CD14-positive monocyte (primary cell): Measurements from ENCODE around the gene DNMBP. TPM values are rescaled to one million over a fixed set of nuclear protein-coding genes. Genes with fewer than 3 reads are reported as not detected.
A peak's percentile ranks its signal among the peaks of the same experiment; 100 is the strongest.

Experiments
- DNase-seq, 3 donors: peaks; one replicate each; pipeline ENCODE4 v3.0.0-alpha.2; 2011 to 2022
- H2AFZ ChIP-seq: 2 replicates; pipeline ENCODE4 v1.6.0; 2012; ENCODE audit warnings: mild to moderate bottlenecking, low read depth, low read length, inconsistent platforms; ENCODE audit not compliant: insufficient read depth, poor library complexity, severe bottlenecking
- H3K27ac ChIP-seq, 2 donors: 1 replicate in 1 of 2; 2 replicates in 1 of 2; pipeline ENCODE4 v1.5.1; 2012 to 2013; ENCODE audit warnings: low read length in 2 of 2, control low read depth in 1 of 2, inconsistent platforms in 1 of 2, low read depth in 1 of 2, mild to moderate bottlenecking in 1 of 2
- H3K27me3 ChIP-seq, 2 donors: one replicate each; pipeline versions ENCODE4 v1.6.0 to v1.6.1; 2011 to 2013; ENCODE audit warnings: low read length in 2 of 2; ENCODE audit not compliant: control insufficient read depth in 2 of 2, insufficient read depth in 2 of 2
- H3K36me3 ChIP-seq, 2 donors: replicated peaks in 1 of 2; 1 replicate in 1 of 2; 2 replicates in 1 of 2; pipeline versions ENCODE4 v1.5.1 to v1.6.1; 2012 to 2013; ENCODE audit warnings: low read length in 2 of 2, control low read depth in 1 of 2, inconsistent platforms in 1 of 2, mild to moderate bottlenecking in 1 of 2; ENCODE audit not compliant: insufficient read depth in 2 of 2, control insufficient read depth in 1 of 2
- H3K4me1 ChIP-seq, 2 donors: 1 replicate in 1 of 2; 2 replicates in 1 of 2; pipeline versions ENCODE4 v1.5.1 to v1.6.1; 2012 to 2013; ENCODE audit warnings: low read length in 2 of 2, control low read depth in 1 of 2, inconsistent platforms in 1 of 2, mild to moderate bottlenecking in 1 of 2, moderate library complexity in 1 of 2; ENCODE audit not compliant: insufficient read depth in 2 of 2, control insufficient read depth in 1 of 2
- H3K4me2 ChIP-seq: replicated peaks from 2 replicates; pipeline ENCODE3; 2012; ENCODE audit warnings: low read length, moderate library complexity, mild to moderate bottlenecking; ENCODE audit not compliant: poor library complexity, severe bottlenecking; ENCODE audit errors: extremely low read depth
- H3K4me3 ChIP-seq, 3 experiments: fragments of 200-600 bp in 1 of 3; sonication (generic) in 1 of 3; replicated peaks in 1 of 3; 1 replicate in 2 of 3; 2 replicates in 1 of 3; pipeline ENCODE4 v1.5.1; 2011 to 2013; ENCODE audit warnings: low read length in 3 of 3, mild to moderate bottlenecking in 3 of 3, control low read depth in 2 of 3, low read depth in 2 of 3, inconsistent platforms in 1 of 3, moderate library complexity in 1 of 3
- H3K79me2 ChIP-seq: 2 replicates; pipeline ENCODE4 v1.6.0; 2012; ENCODE audit warnings: mild to moderate bottlenecking, control low read depth, inconsistent platforms, low read length, moderate library complexity; ENCODE audit not compliant: insufficient read depth
- H3K9ac ChIP-seq: 2 replicates; pipeline ENCODE4 v1.6.0; 2017; ENCODE audit warnings: low read length, mild to moderate bottlenecking; ENCODE audit not compliant: insufficient read depth, poor library complexity, severe bottlenecking
- H3K9me3 ChIP-seq, 2 donors: replicated peaks in 1 of 2; 1 replicate in 1 of 2; 2 replicates in 1 of 2; pipeline versions ENCODE4 v1.5.1 to v1.6.1; 2012 to 2013; ENCODE audit warnings: low read length in 2 of 2, control low read depth in 1 of 2; ENCODE audit not compliant: control insufficient read depth in 1 of 2, insufficient read depth in 1 of 2
- H4K20me1 ChIP-seq: 2 replicates; pipeline ENCODE4 v1.6.0; 2012; ENCODE audit warnings: mild to moderate bottlenecking, low read length, control low read depth, moderate library complexity; ENCODE audit not compliant: insufficient read depth
- H3K27ac Mint-ChIP-seq, 7 donors: one replicate each; pipeline ENCODE4 v1.8.0; 2020; ENCODE audit warnings: mild to moderate bottlenecking in 7 of 7, mixed read lengths in 7 of 7, moderate library complexity in 6 of 7, inconsistent platforms in 2 of 7
- H3K27me3 Mint-ChIP-seq, 3 donors: one replicate each; pipeline ENCODE4 v1.8.0; 2021 to 2022; ENCODE audit warnings: low read depth in 3 of 3, mild to moderate bottlenecking in 3 of 3, mixed read lengths in 3 of 3, moderate library complexity in 3 of 3, inconsistent platforms in 1 of 3
- H3K36me3 Mint-ChIP-seq, 2 donors: one replicate each; pipeline ENCODE4 v1.8.0; 2020; ENCODE audit warnings: mixed read lengths in 2 of 2, inconsistent platforms in 1 of 2, mild to moderate bottlenecking in 1 of 2
- H3K4me1 Mint-ChIP-seq: one replicate; pipeline ENCODE4 v1.8.0; 2020; ENCODE audit warnings: mild to moderate bottlenecking, mixed read lengths
- H3K4me3 Mint-ChIP-seq, 2 donors: one replicate each; pipeline ENCODE4 v1.8.0; 2020; ENCODE audit warnings: mild to moderate bottlenecking in 2 of 2, mixed read lengths in 2 of 2, moderate library complexity in 1 of 2
- H3K9me3 Mint-ChIP-seq, 7 donors: one replicate each; pipeline ENCODE4 v1.8.0; 2020 to 2022; ENCODE audit warnings: mixed read lengths in 7 of 7, mild to moderate bottlenecking in 6 of 7, moderate library complexity in 6 of 7, inconsistent platforms in 2 of 7
- WGBS: methylation state at CpG from one replicate; pipeline ENCODE4 v1.1.5; 2013; ENCODE audit warnings: missing lambda C conversion rate; ENCODE audit not compliant: insufficient coverage; 5-methylcytosine and 5-hydroxymethylcytosine counted together
- intact Hi-C, 2 donors: fragments of 100-400 bp; cut with micrococcal nuclease; formaldehyde crosslinking; loops; one replicate each; pipeline versions ENCODE4 v1.15.0 to v1.15.1; 2023
- polyA plus RNA-seq, 3 donors: library from polyadenylated mRNA; depleted of rRNA in 1 of 3; unstranded in 2 of 3; stranded (reverse) in 1 of 3; fragments of 300-500 nt in 2 of 3; fragments of >200 nt in 1 of 3; fragmentation: Illumina TruSeq in 2 of 3; gene quantifications; 1 replicate in 2 of 3; 2 replicates in 1 of 3; pipeline ENCODE4 v1.2.3, GENCODE V29; 2012 to 2021
- TF ChIP-seq, protein P1 (sequence below): fragments of 200-600 bp; IDR thresholded peaks from one replicate; pipeline ENCODE4 v1.8.0; 2022; ENCODE audit warnings: antibody characterized with exemption, mild to moderate bottlenecking

Gene DNMBP
- polyA plus RNA-seq, 3 donors = 0.83 to 10.3 (median 1.2) TPM

DNA sequence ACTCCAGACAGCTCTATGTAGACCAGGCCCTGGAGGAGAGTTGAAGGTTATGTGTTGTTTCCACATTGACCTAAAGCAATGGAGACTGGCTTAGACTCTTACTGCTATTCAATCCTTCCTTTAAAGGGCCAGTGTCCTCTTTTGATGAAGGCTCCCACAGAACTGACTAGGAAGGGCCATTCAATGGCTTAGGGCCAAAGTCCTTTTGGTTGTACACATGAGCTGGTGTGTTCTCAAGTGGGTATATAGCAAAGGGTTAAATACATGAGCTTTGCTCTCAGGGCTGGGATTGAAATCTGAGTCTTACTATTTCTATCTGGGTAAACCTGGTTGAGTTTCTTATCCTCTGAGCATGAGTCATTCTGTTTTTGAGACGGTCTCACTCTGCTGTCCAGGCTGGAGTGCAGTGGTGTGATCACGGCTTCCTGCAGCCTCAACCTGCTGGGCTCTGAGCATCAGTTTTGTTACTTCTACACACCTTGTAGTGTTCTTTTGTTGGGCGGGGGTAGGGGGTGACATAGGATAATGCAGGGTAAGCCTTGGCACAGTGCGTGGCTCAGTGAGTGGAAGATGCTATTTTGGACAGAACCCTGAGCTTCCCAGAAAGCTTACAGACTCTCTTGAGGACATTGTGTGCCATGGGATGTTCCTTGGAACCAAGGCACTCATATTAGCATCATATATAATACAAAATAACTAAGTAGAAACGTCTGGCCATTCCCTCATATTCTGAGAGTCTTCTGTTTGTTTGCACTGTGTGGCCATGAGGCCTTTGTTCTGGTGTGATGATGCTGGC, 137.2 kb downstream of the DNMBP start:
- H2AFZ ChIP-seq = no peak overlapping the region
- no peak overlapping the region for H3K4me2 ChIP-seq
- intact Hi-C loops = no loop called here
- Mint-ChIP-seq H3K27me3 (peaks cover 10 to 22% (median 13%) of the 10 kb centered on the region in 3 donors), H3K4me1 (peaks cover 8% of the 10 kb centered on the region), H3K27ac (no peak overlapping the region), H3K36me3 (peaks cover 20 to 21% of the 10 kb centered on the region in 2 donors), H3K4me3 (no peak overlapping the region), H3K9me3 (peaks cover 0 to 8% (median 1%) of the 10 kb centered on the region in 7 donors)
- TF ChIP-seq, protein P1, sequence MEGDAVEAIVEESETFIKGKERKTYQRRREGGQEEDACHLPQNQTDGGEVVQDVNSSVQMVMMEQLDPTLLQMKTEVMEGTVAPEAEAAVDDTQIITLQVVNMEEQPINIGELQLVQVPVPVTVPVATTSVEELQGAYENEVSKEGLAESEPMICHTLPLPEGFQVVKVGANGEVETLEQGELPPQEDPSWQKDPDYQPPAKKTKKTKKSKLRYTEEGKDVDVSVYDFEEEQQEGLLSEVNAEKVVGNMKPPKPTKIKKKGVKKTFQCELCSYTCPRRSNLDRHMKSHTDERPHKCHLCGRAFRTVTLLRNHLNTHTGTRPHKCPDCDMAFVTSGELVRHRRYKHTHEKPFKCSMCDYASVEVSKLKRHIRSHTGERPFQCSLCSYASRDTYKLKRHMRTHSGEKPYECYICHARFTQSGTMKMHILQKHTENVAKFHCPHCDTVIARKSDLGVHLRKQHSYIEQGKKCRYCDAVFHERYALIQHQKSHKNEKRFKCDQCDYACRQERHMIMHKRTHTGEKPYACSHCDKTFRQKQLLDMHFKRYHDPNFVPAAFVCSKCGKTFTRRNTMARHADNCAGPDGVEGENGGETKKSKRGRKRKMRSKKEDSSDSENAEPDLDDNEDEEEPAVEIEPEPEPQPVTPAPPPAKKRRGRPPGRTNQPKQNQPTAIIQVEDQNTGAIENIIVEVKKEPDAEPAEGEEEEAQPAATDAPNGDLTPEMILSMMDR = no peak
- H3K27me3 ChIP-seq = no peaks in the 10 kb centered on the region
- H3K9ac ChIP-seq = no peak overlapping the region
- H3K9me3 ChIP-seq = no peaks in the 10 kb centered on the region
- H3K4me3 ChIP-seq = no peak overlapping the region
- no peak overlapping the region for H3K27ac ChIP-seq
- peaks cover 9 to 20% of the 10 kb centered on the region in 2 donors for H3K36me3 ChIP-seq
- no peaks in the 10 kb centered on the region for H3K79me2 ChIP-seq
- 92% methylated on average over 2 of the region's 5 CpGs for WGBS
- DNase-seq = no peak
- H4K20me1 ChIP-seq = no peaks in the 10 kb centered on the region
- H3K4me1 ChIP-seq = no peaks in the 10 kb centered on the region

DNA sequence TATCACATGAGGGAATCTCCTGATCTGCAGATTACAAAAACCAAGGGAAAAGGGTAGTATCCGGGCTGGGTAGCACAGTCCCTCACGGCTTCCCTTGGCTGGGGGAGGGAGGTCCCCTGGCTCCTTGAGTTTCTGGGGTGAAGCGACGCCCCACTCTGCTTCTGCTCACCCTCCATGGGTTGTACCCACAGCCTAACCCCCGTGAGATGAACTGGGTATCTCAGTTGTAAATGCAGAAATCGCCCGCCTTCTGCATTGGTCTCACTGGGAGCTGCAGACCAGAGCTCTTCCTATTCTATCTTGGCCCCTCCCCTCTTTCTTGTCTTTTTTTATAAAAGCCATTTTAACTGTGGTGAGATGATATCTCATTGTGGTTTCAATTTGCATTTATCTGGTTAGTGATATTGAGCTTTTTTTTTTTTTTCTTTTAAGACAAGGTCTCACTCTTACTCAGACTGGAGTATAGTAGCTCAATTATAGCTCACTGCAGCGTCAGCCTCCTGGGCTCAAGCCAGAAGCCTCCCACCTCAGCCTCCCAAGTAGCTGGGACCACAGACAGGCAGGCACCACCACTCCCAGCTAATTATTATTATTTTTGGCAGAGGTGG, 139.5 kb downstream of the DNMBP start:
- H3K27ac ChIP-seq = no peak overlapping the region
- peak overlapping the region; percentile 31 for H3K4me2 ChIP-seq
- TF ChIP-seq, protein P1 = no peak
- peak overlapping the region in 1 of 3 experiments; percentile 30 for H3K4me3 ChIP-seq
- no CpG with 5 or more reads among the region's 8 CpGs for WGBS
- H3K4me1 ChIP-seq = no peaks in the 10 kb centered on the region
- no peak for DNase-seq
- H4K20me1 ChIP-seq = no peaks in the 10 kb centered on the region
- peak overlapping the region; percentile 53 to 86 for H3K4me3 Mint-ChIP-seq
- no peaks in the 10 kb centered on the region for H3K9me3 ChIP-seq
- no peaks in the 10 kb centered on the region for H3K27me3 ChIP-seq
- no peaks in the 10 kb centered on the region for H3K79me2 ChIP-seq
- H3K4me1 Mint-ChIP-seq = peaks cover 8% of the 10 kb centered on the region
- no peak overlapping the region for H3K27ac Mint-ChIP-seq
- intact Hi-C loops = no loop called here
- no peak overlapping the region for H3K9ac ChIP-seq
- H3K36me3 ChIP-seq = no peaks in the 10 kb centered on the region
- H3K9me3 Mint-ChIP-seq = peaks cover 8 to 26% (median 14%) of the 10 kb centered on the region in 7 donors
- H3K27me3 Mint-ChIP-seq = peaks cover 17 to 40% (median 21%) of the 10 kb centered on the region in 3 donors
- peaks cover 1% of the 10 kb centered on the region in 2 donors for H3K36me3 Mint-ChIP-seq
- H2AFZ ChIP-seq = peak overlapping the region; percentile 61
